ENCODE measurements around the gene TGFB1. TPM values are rescaled to one million over a fixed set of nuclear protein-coding genes. Genes with fewer than 3 reads are reported as not detected.
"Not testable (repeated sequence)": the region's sequence is repeated elsewhere in the genome, so short reads cannot be mapped to it uniquely, and the experiment has no call there.

The TGFB1 gene
- total RNA-seq, 4 donors from 2014 or later, result 11.4 to 26.9 (median 22.2) TPM

DNA sequence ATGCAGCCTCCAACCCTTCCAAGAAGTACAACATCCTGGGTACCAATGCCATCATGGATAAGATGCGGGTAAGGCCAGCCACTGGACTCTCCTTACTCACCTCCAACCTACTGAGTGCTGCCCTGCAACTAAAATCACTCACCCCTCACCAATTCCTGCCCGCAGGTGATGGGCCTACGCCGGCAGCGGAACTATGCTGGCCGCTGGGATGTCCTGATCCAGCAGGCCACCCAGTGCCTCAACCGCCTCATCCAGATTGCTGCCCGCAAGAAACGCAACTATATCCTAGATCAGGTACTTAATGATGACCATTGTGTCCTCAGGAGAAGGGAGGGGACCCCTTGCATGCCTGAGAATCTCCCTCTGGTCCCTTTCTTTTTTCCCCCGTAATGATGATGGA is 59.3 kb downstream of the TGFB1 start:
- intact Hi-C loops (cut with DNase I; ENCODE audit: low total_unique reads), result no loop called here
- no peak for DNase-seq (ENCODE audit: low spot score in 2 of 2)
- H3K4me3 ChIP-seq (ENCODE audit: low read depth, poor library complexity, severe bottlenecking), result no peak overlapping the region
- TF ChIP-seq POLR2A (IDR thresholded peaks at IDR 0.05), result no peak
- TF ChIP-seq, protein P1, sequence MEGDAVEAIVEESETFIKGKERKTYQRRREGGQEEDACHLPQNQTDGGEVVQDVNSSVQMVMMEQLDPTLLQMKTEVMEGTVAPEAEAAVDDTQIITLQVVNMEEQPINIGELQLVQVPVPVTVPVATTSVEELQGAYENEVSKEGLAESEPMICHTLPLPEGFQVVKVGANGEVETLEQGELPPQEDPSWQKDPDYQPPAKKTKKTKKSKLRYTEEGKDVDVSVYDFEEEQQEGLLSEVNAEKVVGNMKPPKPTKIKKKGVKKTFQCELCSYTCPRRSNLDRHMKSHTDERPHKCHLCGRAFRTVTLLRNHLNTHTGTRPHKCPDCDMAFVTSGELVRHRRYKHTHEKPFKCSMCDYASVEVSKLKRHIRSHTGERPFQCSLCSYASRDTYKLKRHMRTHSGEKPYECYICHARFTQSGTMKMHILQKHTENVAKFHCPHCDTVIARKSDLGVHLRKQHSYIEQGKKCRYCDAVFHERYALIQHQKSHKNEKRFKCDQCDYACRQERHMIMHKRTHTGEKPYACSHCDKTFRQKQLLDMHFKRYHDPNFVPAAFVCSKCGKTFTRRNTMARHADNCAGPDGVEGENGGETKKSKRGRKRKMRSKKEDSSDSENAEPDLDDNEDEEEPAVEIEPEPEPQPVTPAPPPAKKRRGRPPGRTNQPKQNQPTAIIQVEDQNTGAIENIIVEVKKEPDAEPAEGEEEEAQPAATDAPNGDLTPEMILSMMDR (IDR thresholded peaks at IDR 0.05), result no peak
- WGBS, 2 donors, result 95 to 96% methylated on average over 10 of the region's 10 CpGs

DNA sequence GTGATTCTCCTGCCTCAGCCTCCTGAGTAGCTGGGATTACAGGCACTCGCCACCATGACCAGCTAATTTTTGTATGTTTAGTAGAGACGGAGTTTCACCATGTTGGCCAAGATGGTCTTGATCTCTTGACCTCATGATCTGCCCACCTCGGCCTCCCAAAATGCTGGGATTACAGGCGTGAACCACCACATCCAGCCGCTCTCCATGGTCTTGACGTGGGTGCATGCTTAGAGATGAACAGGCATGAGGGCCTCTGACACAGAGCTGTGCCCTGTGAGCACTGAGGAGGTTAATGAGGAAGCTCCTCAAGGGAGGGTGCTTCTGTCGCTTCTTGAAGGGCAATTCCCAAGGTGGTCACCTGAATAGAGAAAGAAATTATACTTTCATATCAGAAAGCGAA is 63.9 kb downstream of the TGFB1 start:
- 94% methylated on average over 8 of the region's 8 CpGs for WGBS, 2 donors
- DNase-seq (ENCODE audit: low spot score in 2 of 2); intact Hi-C loops (cut with DNase I; ENCODE audit: low total_unique reads); H3K4me3 ChIP-seq (ENCODE audit: low read depth, poor library complexity, severe bottlenecking): not testable (repeated sequence)

DNA sequence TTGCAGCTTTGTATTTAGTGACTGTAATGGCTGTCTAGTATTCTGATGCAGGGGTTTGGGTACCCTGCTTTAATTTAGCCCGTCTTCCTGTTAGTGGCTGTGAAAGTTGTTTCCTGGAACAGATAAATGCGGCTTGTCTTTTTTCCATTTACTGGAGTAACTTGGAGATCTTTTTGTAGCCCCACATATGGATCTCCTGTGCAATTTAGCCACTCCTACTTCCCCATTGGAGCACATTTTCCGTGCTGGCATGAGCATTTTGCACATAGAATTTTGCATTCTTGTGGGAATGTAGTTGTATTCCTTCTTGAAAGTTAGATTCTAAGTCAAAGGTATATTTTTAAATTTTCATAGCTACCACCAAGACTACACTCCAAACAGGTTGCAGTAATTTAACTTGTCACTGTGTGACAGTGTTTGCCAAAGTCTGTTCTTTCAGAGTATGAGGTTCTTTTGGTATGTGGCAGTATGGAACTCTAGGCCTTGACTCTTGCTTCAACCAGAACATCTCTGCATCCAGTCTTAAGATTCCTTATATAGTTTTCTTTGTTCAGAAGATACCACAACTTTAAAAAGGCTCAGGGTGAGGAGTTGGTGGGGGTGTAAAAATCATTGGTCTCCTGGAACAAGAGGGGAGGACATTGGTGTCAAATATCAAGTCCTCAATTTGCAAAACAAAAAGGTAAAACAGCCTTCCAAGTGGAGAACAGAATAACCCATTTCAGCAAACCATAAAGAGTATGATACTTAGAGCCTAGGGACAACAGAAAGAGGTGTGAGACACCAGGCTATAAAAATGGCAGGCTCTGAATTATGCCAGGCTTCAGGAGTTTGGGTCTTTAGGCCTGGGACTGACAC is 64.8 kb downstream of the TGFB1 start:
- WGBS, 2 donors, result 73 to 78% methylated on average over 3 of the region's 3 CpGs
- H3K4me3 ChIP-seq (ENCODE audit: low read depth, poor library complexity, severe bottlenecking), result no peak overlapping the region
- intact Hi-C loops (cut with DNase I; ENCODE audit: low total_unique reads), result no loop called here
- no peak for TF ChIP-seq POLR2A (IDR thresholded peaks at IDR 0.05)
- TF ChIP-seq, protein P1 (IDR thresholded peaks at IDR 0.05), result no peak
- DNase-seq (ENCODE audit: low spot score in 2 of 2), result no peak

Other genes starting within 250 kb of the TGFB1 start
- gene CYP2F1, start 239.5 kb downstream of the TGFB1 start, total RNA-seq, result not detected
- gene CYP2S1, start 160.7 kb downstream of the TGFB1 start, total RNA-seq, result 1 to 10 TPM in 3 of 4 donors, under 1 TPM in 1; 0.49 to 3.8 (median 1.9) TPM
- gene AXL, start 134.7 kb downstream of the TGFB1 start, total RNA-seq, result 10 to 100 TPM; 17.3 to 86.2 (median 56.7) TPM
- gene HNRNPUL1, start 89.5 kb downstream of the TGFB1 start, total RNA-seq, result 100 to 1,000 TPM; 130 to 196 (median 152) TPM
- gene CCDC97, start 43.8 kb downstream of the TGFB1 start, total RNA-seq, result 10 to 100 TPM; 11.6 to 19.6 (median 13.7) TPM
- 1 to 10 TPM; 1.7 to 3.7 (median 2.5) TPM for gene B9D2, start 10.2 kb upstream of the TGFB1 start, total RNA-seq
- gene TMEM91, start 22.6 kb upstream of the TGFB1 start, total RNA-seq, result 100 to 1,000 TPM in 1 of 4 donors, 10 to 100 TPM in 3; 25.4 to 115 (median 54.9) TPM
- 10 to 100 TPM; 28.6 to 34.5 (median 28.9) TPM for gene EXOSC5, start 43.4 kb upstream of the TGFB1 start, total RNA-seq
- 100 to 1,000 TPM in 1 of 4 donors, 10 to 100 TPM in 3; 64.3 to 116 (median 70.1) TPM for gene BCKDHA, start 43.9 kb upstream of the TGFB1 start, total RNA-seq
- gene B3GNT8, start 73.5 kb upstream of the TGFB1 start, total RNA-seq, result 10 to 100 TPM in 3 of 4 donors, 1 to 10 TPM in 1; 9.2 to 33.3 (median 16.7) TPM
- 10 to 100 TPM; 34.8 to 49.8 (median 35.7) TPM for gene DMAC2, start 86.0 kb upstream of the TGFB1 start, total RNA-seq
- gene ERICH4, start 89.2 kb upstream of the TGFB1 start, total RNA-seq, result not detected
- gene CEACAM21, start 222.2 kb upstream of the TGFB1 start, total RNA-seq, result under 1 TPM in 1 of 4 donors, not detected in 3; 0.75 TPM